GM12878 (cell line): ENCODE data around the gene DNMBP. TPM values are rescaled to one million over a fixed set of nuclear protein-coding genes. Genes with fewer than 3 reads are reported as not detected.

Experiments used
- ATAC-seq: fragments of 200-7000 bp; cut with Tn5 transposase; 3 replicates; pipeline ENCODE4 v1.9.1; 2020; ENCODE audit warnings: mild to moderate bottlenecking, moderate library complexity
- BruUV-seq: library from RNA; stranded (reverse); fragments of 400-500 nt; replicated peaks from 2 replicates; lab custom pipeline; 2021; lab: Mats Ljungman, UMichigan
- CTCF ChIA-PET: fragments of 300-600 bp; sonication (Branson Sonifier 250); formaldehyde crosslinking; extraction: SDS; loops from one replicate; lab custom pipeline; 2021; ENCODE audit warnings: inconsistent platforms; lab: Yijun Ruan, JAX
- POLR2A ChIA-PET: fragments of 350-600 bp; formaldehyde crosslinking; extraction: SDS; loops from one replicate; lab custom pipeline; 2021; ENCODE audit warnings: inconsistent platforms; lab: Charles Lee
- RAD21 ChIA-PET: fragments of 300-600 bp; sonication (Branson Sonifier 250); formaldehyde crosslinking; loops from one replicate; lab custom pipeline; 2023; ENCODE audit warnings: antibody characterized with exemption; ENCODE audit not compliant: unreplicated experiment; lab: Charles Lee
- SMC1A ChIA-PET: fragments of 300-600 bp; sonication (Branson Sonifier 250); formaldehyde crosslinking; loops from one replicate; lab custom pipeline; 2023; ENCODE audit not compliant: unreplicated experiment, uncharacterized antibody; lab: Charles Lee
- DNase-seq: peaks from one replicate; pipeline ENCODE4 v3.0.0-alpha.2; 2011; ENCODE audit warnings: low read depth, low spot score
- FAIRE-seq: peaks from 3 replicates; lab custom pipeline; 2011; peaks lifted over from hg19 to GRCh38; lab: Jason Lieb, UNC
- H2AFZ ChIP-seq: 2 replicates; pipeline ENCODE4 v1.6.0; 2011; ENCODE audit warnings: low read depth, low read length, control low read depth; ENCODE audit not compliant: control insufficient read depth
- H3K27ac ChIP-seq: 2 replicates; pipeline ENCODE4 v1.5.1; 2011; ENCODE audit warnings: control low read depth; ENCODE audit not compliant: control insufficient read depth, insufficient read depth
- H3K27me3 ChIP-seq, 2 experiments: replicated peaks in 1 of 2; 2 replicates each; pipeline versions ENCODE4 v1.6.0 to v1.6.1; 2011; ENCODE audit warnings: low read length in 1 of 2; ENCODE audit not compliant: control insufficient read depth in 2 of 2, insufficient read depth in 2 of 2
- H3K36me3 ChIP-seq, 2 experiments: 2 replicates each; pipeline ENCODE4 v1.5.1; 2011; ENCODE audit warnings: low read length in 1 of 2; ENCODE audit not compliant: control insufficient read depth in 2 of 2, insufficient read depth in 2 of 2
- H3K4me1 ChIP-seq: 2 replicates; pipeline ENCODE4 v1.6.1; 2011; ENCODE audit warnings: mild to moderate bottlenecking, low read length, moderate library complexity, mixed read lengths; ENCODE audit not compliant: control insufficient read depth, insufficient read depth
- H3K4me2 ChIP-seq: 2 replicates; pipeline ENCODE4 v1.6.0; 2011; ENCODE audit warnings: control low read depth; ENCODE audit not compliant: control insufficient read depth, insufficient read depth
- H3K4me3 ChIP-seq: fragments of 200-600 bp; sonication (generic); 2 replicates; pipeline ENCODE4 v1.5.1; 2016
- H3K79me2 ChIP-seq: 2 replicates; pipeline ENCODE4 v1.6.0; 2011; ENCODE audit warnings: low read length; ENCODE audit not compliant: control insufficient read depth, insufficient read depth
- H3K9ac ChIP-seq: 2 replicates; pipeline ENCODE4 v1.8.0; 2011; ENCODE audit warnings: low read length, control low read depth, mixed read lengths; ENCODE audit not compliant: control insufficient read depth, insufficient read depth
- H3K9me3 ChIP-seq: replicated peaks from 3 replicates; pipeline ENCODE4 v1.5.1; 2011; ENCODE audit warnings: mild to moderate bottlenecking, low read length; ENCODE audit not compliant: control insufficient read depth, insufficient read depth
- H4K20me1 ChIP-seq: 2 replicates; pipeline ENCODE4 v1.6.0; 2011; ENCODE audit not compliant: control insufficient read depth, insufficient read depth
- CBX3 ChIP-seq: fragments of 200-600 bp; sonication (generic); IDR thresholded peaks from 2 replicates; pipeline ENCODE4 v1.6.1; 2016; ENCODE audit warnings: low read depth, borderline replicate concordance
- HDAC2 ChIP-seq: fragments of 200-600 bp; sonication (generic); IDR thresholded peaks from 2 replicates; pipeline ENCODE4 v1.6.1; 2017
- NBN ChIP-seq: fragments of 450-650 bp; IDR thresholded peaks from 2 replicates; pipeline ENCODE4 v1.6.1; 2016
- NFIC ChIP-seq: IDR thresholded peaks from 2 replicates; pipeline ENCODE4 v1.6.1; 2012; ENCODE audit warnings: low read depth, mild to moderate bottlenecking, inconsistent platforms, low read length, moderate library complexity
- PAX8 ChIP-seq: fragments of 450-650 bp; IDR thresholded peaks from 2 replicates; pipeline ENCODE4 v1.6.1; 2017; ENCODE audit warnings: mild to moderate bottlenecking, moderate library complexity
- PKNOX1 ChIP-seq: fragments of 450-650 bp; IDR thresholded peaks from 2 replicates; pipeline ENCODE4 v1.6.1; 2016; ENCODE audit warnings: mild to moderate bottlenecking
- REST ChIP-seq: IDR thresholded peaks from 2 replicates; pipeline ENCODE4 v1.6.1; 2012; ENCODE audit warnings: mild to moderate bottlenecking, low read depth, low read length
- SKIL ChIP-seq: fragments of 450-650 bp; IDR thresholded peaks from 2 replicates; pipeline ENCODE4 v1.6.1; 2017; ENCODE audit warnings: mild to moderate bottlenecking, low read depth, inconsistent platforms; ENCODE audit not compliant: poor library complexity, severe bottlenecking
- SMARCA5 ChIP-seq: fragments of 450-650 bp; IDR thresholded peaks from 2 replicates; pipeline ENCODE4 v1.6.1; 2017; ENCODE audit warnings: mild to moderate bottlenecking
- STAT1 ChIP-seq: fragments of 450-650 bp; conservative IDR thresholded peaks from 2 replicates; pipeline ENCODE4 v1.6.1; 2014; ENCODE audit warnings: antibody characterized with exemption, mild to moderate bottlenecking
- TARDBP ChIP-seq: IDR thresholded peaks from 2 replicates; pipeline ENCODE4 v1.6.1; 2016; ENCODE audit warnings: borderline replicate concordance
- YBX1 ChIP-seq: fragments of 450-650 bp; IDR thresholded peaks from 2 replicates; pipeline ENCODE4 v1.6.1; 2016; ENCODE audit warnings: antibody characterized with exemption
- WGBS: methylation state at CpG from one replicate; pipeline ENCODE4 v1.1.6; 2016; ENCODE audit warnings: low lambda C conversion rate; ENCODE audit not compliant: insufficient replicate concordance, insufficient coverage; ENCODE audit errors: missing lambda C conversion rate; 5-methylcytosine and 5-hydroxymethylcytosine counted together
- in situ Hi-C: fragments of 300-500 bp; cut with MboI; formaldehyde crosslinking; loops from 9 replicates; pipeline ENCODE4 v1.14.3; 2018; ENCODE audit warnings: mixed read lengths
- intact Hi-C: fragments of 100-400 bp; cut with micrococcal nuclease; formaldehyde crosslinking; loops from one replicate; pipeline ENCODE4 v1.14.2; 2022; ENCODE audit not compliant: unreplicated experiment
- polyA plus RNA-seq, 11 experiments: library from polyadenylated mRNA; depleted of rRNA in 4 of 11; unstranded in 6 of 11; stranded (reverse) in 5 of 11; fragments of >200 nt; fragmentation: Nextera tagmentation in 4 of 11; fragmentation: Illumina TruSeq in 1 of 11; extraction: Ambion mirVana in 4 of 11; extraction: Trizol in 1 of 11; gene quantifications; 1 replicate in 1 of 11; 2 replicates in 10 of 11; pipeline versions ENCODE4 v1.2.1 to v1.2.3, GENCODE V29; 2011 to 2016; ENCODE audit warnings: inconsistent platforms in 2 of 11, missing spikeins in 2 of 11, low read depth in 1 of 11
- total RNA-seq, 4 experiments: library from RNA; depleted of rRNA in 3 of 4; stranded (reverse); fragments of >200 nt in 3 of 4; fragmentation: Illumina TruSeq in 1 of 4; extraction: Trizol in 1 of 4; gene quantifications; 2 replicates each; pipeline versions ENCODE4 v1.2.1 to v1.2.3, GENCODE V29; 2013 to 2021

The DNMBP gene
- total and polyA plus RNA-seq, 10 of the 15 experiments (the other 5 are each of a cell fraction or from before 2014, with no cell fraction given): 7.1 to 45.0 (median 22.0) TPM

- no peak for TF ChIP-seq PKNOX1
- no peak for TF ChIP-seq SMARCA5
- no peak for TF ChIP-seq REST
- no peak for TF ChIP-seq HDAC2
- TF ChIP-seq, all 136 proteins: peak for 0
Measured at GRCh38 chr10:99981581-99982199, 28.1 kb downstream of the DNMBP start (continued).

- Histone ChIP-seq H3K36me3 (peaks cover 1 to 6% of the 10 kb centered on the region in 2 experiments; a peak in 2 of 4 replicates), H3K9ac (no peak overlapping the region), H4K20me1 (no peaks in the 10 kb centered on the region), H3K4me1 (peaks cover 86% of the 10 kb centered on the region), H3K9me3 (no peaks in the 10 kb centered on the region), H3K4me3 (no peak overlapping the region), H3K4me2 (no peak overlapping the region), H3K27me3 (no peaks in the 10 kb centered on the region), H2AFZ (no peak overlapping the region), H3K79me2 (peaks cover 98% of the 10 kb centered on the region), H3K27ac (peak overlapping the region; percentile 73)
- DNase-seq (no peak), FAIRE-seq (no peak), ATAC-seq (no peak)
- ChIA-PET RAD21 (interaction anchor here (0.5 to 15.1 kb wide), 3 partner anchors 27 to 84 kb away, joined by 3 to 255 read pairs (median 3); partner anchors contain the start of gene DNMBP), POLR2A (interaction anchor here (1.0 to 9.5 kb wide), 4 partner anchors 15 to 215 kb away, joined by 3 to 124 read pairs (median 4); partner anchors contain the start of gene DNMBP), CTCF (interaction anchor here (0.7 to 16.3 kb wide), 4 partner anchors 30 to 133 kb away, joined by 3 to 318 read pairs (median 22); partner anchors contain the start of gene DNMBP), SMC1A (interaction anchor here (0.6 to 17.5 kb wide), 4 partner anchors 25 to 236 kb away, joined by 3 to 531 read pairs (median 52); partner anchors contain the start of gene DNMBP)
- in situ Hi-C loops (no loop called here), intact Hi-C loops (loop anchor here (10.0 kb wide), 1 partner anchor 206 kb away; the partner anchor contains the start of gene ERLIN1)
- BruUV-seq: no TSS peak
- WGBS: 87% methylated on average over 5 of the region's 5 CpGs
- no peak for TF ChIP-seq TARDBP
- TF ChIP-seq PAX8: no peak
- no peak for TF ChIP-seq SKIL
- TF ChIP-seq NFIC: no peak
- TF ChIP-seq NBN: no peak
- TF ChIP-seq CBX3: no peak
- no peak for TF ChIP-seq YBX1
- no peak for TF ChIP-seq STAT1
Measured at GRCh38 chr10:99979066-99979685, 30.6 kb downstream of the DNMBP start.
